Stomach (tissue), 9 donors: Measurements from ENCODE around the gene EVL. TPM values are rescaled to one million over a fixed set of nuclear protein-coding genes. Genes with fewer than 3 reads are reported as not detected.

ENCODE experiments used
- DNase-seq, 2 donors: peaks; one replicate each; pipeline versions ENCODE4 v3.0.0 to v3.0.0-alpha.2; 2013 to 2019
- H3K27ac ChIP-seq, 5 donors: fragments of 200-600 bp in 4 of 5; sonication (generic) in 4 of 5; one replicate each; pipeline ENCODE4 v1.5.1; 2013 to 2019; ENCODE audit warnings: mild to moderate bottlenecking in 1 of 5, moderate library complexity in 1 of 5
- H3K27me3 ChIP-seq, 3 donors: fragments of 200-600 bp; sonication (generic); one replicate each; pipeline ENCODE4 v1.5.1; 2017 to 2019; ENCODE audit warnings: mixed run types in 1 of 3
- H3K36me3 ChIP-seq, 4 donors: fragments of 200-600 bp; sonication (generic); 1 replicate in 3 of 4; 2 replicates in 1 of 4; pipeline ENCODE4 v1.5.1; 2016 to 2019
- H3K4me1 ChIP-seq, 4 donors: fragments of 200-600 bp; sonication (generic); one replicate each; pipeline ENCODE4 v1.5.1; 2016 to 2019
- H3K4me3 ChIP-seq, 4 donors: fragments of 200-600 bp; sonication (generic) in 3 of 4; one replicate each; pipeline ENCODE4 v1.5.1; 2016 to 2019; ENCODE audit warnings: mild to moderate bottlenecking in 1 of 4
- H3K9me3 ChIP-seq, 4 donors: fragments of 200-600 bp; sonication (generic); one replicate each; pipeline ENCODE4 v1.5.1; 2016 to 2019
- CTCF ChIP-seq, 7 experiments: fragments of 450-650 bp in 4 of 7; fragments of 200-600 bp in 3 of 7; sonication (generic) in 3 of 7; IDR thresholded peaks; one replicate each; pipeline ENCODE4 v1.5.1; 2016 to 2019; ENCODE audit warnings: antibody characterized with exemption in 7 of 7, control low read depth in 2 of 7, mild to moderate bottlenecking in 1 of 7
- EP300 ChIP-seq: sonication (generic); formaldehyde crosslinking; IDR thresholded peaks from one replicate; pipeline ENCODE4 v1.6.1; 2017; ENCODE audit warnings: antibody characterized with exemption
- POLR2A ChIP-seq, 4 donors: fragments of 450-650 bp; IDR thresholded peaks; one replicate each; pipeline ENCODE4 v1.6.1; 2016; ENCODE audit warnings: antibody characterized with exemption in 4 of 4, control low read depth in 2 of 4, mild to moderate bottlenecking in 1 of 4, moderate library complexity in 1 of 4
- POLR2AphosphoS5 ChIP-seq, 3 donors: sonication (generic); formaldehyde crosslinking; IDR thresholded peaks; one replicate each; pipeline ENCODE4 v1.6.1; 2016; ENCODE audit warnings: antibody characterized with exemption in 3 of 3
- WGBS, 5 donors: extraction: QIAGEN DNeasy Blood & Tissue Kit in 3 of 5; methylation state at CpG; one replicate each; pipeline versions ENCODE4 v1.1.5 to v1.1.7; 2013 to 2018; 5-methylcytosine and 5-hydroxymethylcytosine counted together
- intact Hi-C: fragments of 100-400 bp; cut with DNase I; formaldehyde crosslinking; loops from one replicate; pipeline ENCODE4 v1.15.1; 2023; ENCODE audit warnings: low total_unique reads
- polyA plus RNA-seq, 3 donors: library from polyadenylated mRNA; stranded (reverse); fragments of 200-250 nt; gene quantifications; one replicate each; pipeline ENCODE4 v1.2.3, GENCODE V29; 2013
- total RNA-seq, 5 donors: library from RNA; depleted of rRNA; stranded (reverse); fragments of >200 nt; gene quantifications; one replicate each; pipeline versions ENCODE4 v1.1.0 to v1.2.3, GENCODE V29; 2014 to 2016
- donor health status: healthy with polysubstance abuse.
- donor health status: Bipolar disorder and iron deficiency.
- donor health status: healthy.

Gene EVL
- total and polyA plus RNA-seq, 8 donors = 23.3 to 111 (median 39.7) TPM

- Histone ChIP-seq H3K27ac (no peak overlapping the region), H3K9me3 (no peaks in the 10 kb centered on the region), H3K27me3 (no peaks in the 10 kb centered on the region), H3K4me3 (no peak overlapping the region), H3K36me3 (peaks cover 0 to 62% (median 42%) of the 10 kb centered on the region in 4 donors), H3K4me1 (no peaks in the 10 kb centered on the region)
- WGBS, 5 donors = 81 to 86% (median 82%) methylated on average over 7 to 8 of the region's 8 CpGs
- intact Hi-C loops = no loop called here
- peak in 1 of 2 donors; percentile 38 for DNase-seq
- TF ChIP-seq POLR2AphosphoS5 (IDR thresholded peaks at IDR 0.05) (no peak), CTCF (IDR thresholded peaks at IDR 0.05) (no peak), EP300 (no peak), POLR2A (IDR thresholded peaks at IDR 0.05) (no peak)
These were observed 57.4 kb downstream of the EVL start for GRCh38 chr14:100122481-100123223.

- Histone ChIP-seq H3K36me3 (peaks cover 0 to 54% (median 49%) of the 10 kb centered on the region in 4 donors), H3K4me1 (no peaks in the 10 kb centered on the region), H3K27ac (no peak overlapping the region), H3K4me3 (no peak overlapping the region), H3K27me3 (no peaks in the 10 kb centered on the region), H3K9me3 (no peaks in the 10 kb centered on the region)
- WGBS, 5 donors = 92 to 99% (median 96%) methylated on average over 4 to 10 of the region's 10 CpGs
- no peak for DNase-seq
- intact Hi-C loops = no loop called here
- TF ChIP-seq EP300 (no peak), POLR2AphosphoS5 (IDR thresholded peaks at IDR 0.05) (no peak), POLR2A (IDR thresholded peaks at IDR 0.05) (no peak), CTCF (IDR thresholded peaks at IDR 0.05) (no peak)
These were observed 58.4 kb downstream of the EVL start for GRCh38 chr14:100123618-100124017.

- Histone ChIP-seq H3K36me3 (peaks cover 4 to 55% (median 52%) of the 10 kb centered on the region in 4 donors), H3K4me1 (no peaks in the 10 kb centered on the region), H3K9me3 (no peaks in the 10 kb centered on the region), H3K4me3 (no peak overlapping the region), H3K27ac (no peak overlapping the region), H3K27me3 (no peaks in the 10 kb centered on the region)
- TF ChIP-seq CTCF (IDR thresholded peaks at IDR 0.05) (no peak), EP300 (no peak), POLR2A (IDR thresholded peaks at IDR 0.05) (no peak), POLR2AphosphoS5 (IDR thresholded peaks at IDR 0.05) (no peak)
- DNase-seq = no peak
- intact Hi-C loops = no loop called here
- WGBS, 5 donors = 88 to 92% (median 89%) methylated on average over 18 to 20 of the region's 20 CpGs
These were observed 59.4 kb downstream of the EVL start for GRCh38 chr14:100124551-100125088.

GRCh38 chr14:100126401-100126800 lies 61.2 kb downstream of the EVL start:
- WGBS, 5 donors = 90 to 98% (median 91%) methylated on average over 9 to 13 of the region's 13 CpGs
- Histone ChIP-seq H3K27me3 (no peaks in the 10 kb centered on the region), H3K4me3 (no peak overlapping the region), H3K4me1 (peaks cover 6 to 13% (median 8%) of the 10 kb centered on the region in 4 donors), H3K36me3 (peaks cover 14 to 73% (median 65%) of the 10 kb centered on the region in 4 donors), H3K9me3 (no peaks in the 10 kb centered on the region), H3K27ac (no peak overlapping the region)
- DNase-seq = no peak
- intact Hi-C loops = no loop called here
- TF ChIP-seq EP300 (no peak), POLR2AphosphoS5 (IDR thresholded peaks at IDR 0.05) (no peak), CTCF (IDR thresholded peaks at IDR 0.05) (no peak), POLR2A (IDR thresholded peaks at IDR 0.05) (no peak)
